Ureter (tissue), 1 donor: ENCODE measurements around the gene METTL25. TPM values are rescaled to one million over a fixed set of nuclear protein-coding genes. Genes with fewer than 3 reads are reported as not detected.

Experiments
- DNase-seq: peaks from one replicate; pipeline ENCODE4 v3.0.0-alpha.2; 2020; ENCODE audit warnings: low spot score
- total RNA-seq: library from RNA; stranded (reverse); gene quantifications from one replicate; pipeline ENCODE4 v1.2.4, GENCODE V29; 2023
- donor health status: DM: yes; HTN: yes; CAD: no.

METTL25 gene
- total RNA-seq, 1 donor from 2014 or later = 17.5 TPM

GRCh38 chr12:82400819-82401218, 42.5 kb downstream of the METTL25 start:
- DNase-seq = no peak

DNA sequence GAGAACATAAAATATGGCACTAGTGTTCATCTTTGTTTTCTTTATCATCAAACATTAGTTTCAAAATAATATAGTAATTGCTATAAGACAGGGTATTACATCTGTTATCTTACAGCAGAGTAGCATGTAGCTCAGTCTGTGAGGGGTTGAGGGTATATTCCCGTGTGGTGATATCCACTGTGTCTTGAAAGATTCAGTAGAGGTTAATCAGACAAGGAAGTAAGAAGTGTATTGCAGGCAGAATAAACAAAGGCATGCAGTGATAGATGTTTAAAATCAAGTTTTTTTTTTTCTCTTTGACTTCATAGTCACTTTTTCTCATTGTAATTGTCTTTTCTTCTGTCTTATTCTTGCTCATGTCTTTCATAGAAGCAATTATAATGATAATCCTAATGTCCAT, 48.3 kb downstream of the METTL25 start:
- DNase-seq = no peak

DNA sequence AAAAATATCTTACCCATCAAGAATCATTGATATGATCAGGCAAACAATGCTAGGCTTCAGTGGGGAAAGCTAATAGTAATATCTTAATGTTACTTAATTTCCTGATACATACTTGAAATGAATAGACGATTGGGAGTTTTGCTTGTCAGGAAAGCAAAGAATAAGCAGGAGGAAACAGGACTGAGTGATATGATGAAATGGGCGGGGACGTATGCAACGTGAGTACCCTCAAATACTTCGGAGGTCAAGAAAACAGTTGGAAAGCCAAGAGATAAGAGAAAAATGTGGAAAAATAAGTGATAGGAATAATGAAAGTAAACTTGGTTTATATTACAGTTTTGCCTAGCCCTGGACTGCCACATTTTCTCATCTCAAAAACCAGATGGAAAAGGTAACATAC, 49.2 kb downstream of the METTL25 start:
- DNase-seq = no peak

GRCh38 chr12:82408844-82409243, 50.5 kb downstream of the METTL25 start:
- DNase-seq = no peak

- no peak for DNase-seq
Measured at GRCh38 chr12:82411546-82412230, 53.4 kb downstream of the METTL25 start.

GRCh38 chr12:82412246-82412645, 53.9 kb downstream of the METTL25 start:
- DNase-seq = no peak

GRCh38 chr12:82414044-82414443, 55.7 kb downstream of the METTL25 start:
- no peak for DNase-seq

- DNase-seq = no peak
Measured at GRCh38 chr12:82414926-82415325, 56.6 kb downstream of the METTL25 start.

DNA sequence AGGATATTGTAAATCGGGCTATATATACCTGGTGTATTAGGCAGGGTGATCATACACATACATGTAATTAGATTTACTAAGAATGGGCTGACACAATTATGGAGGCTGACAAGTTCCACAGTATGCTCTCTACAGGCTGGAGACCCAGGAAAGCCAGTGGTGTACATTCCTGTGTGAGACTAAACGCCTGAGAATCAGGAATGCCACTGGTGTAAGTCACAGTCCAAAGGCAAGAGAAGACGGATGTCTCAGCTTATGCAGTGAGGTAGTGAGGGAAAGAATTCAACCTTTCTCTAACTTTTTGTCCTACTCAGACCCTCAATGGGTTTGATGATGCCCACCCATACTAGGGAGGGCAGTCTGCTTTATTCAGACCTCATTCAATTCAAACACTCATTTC, 57.1 kb downstream of the METTL25 start:
- DNase-seq = no peak

- no peak for DNase-seq
Measured at GRCh38 chr12:82425241-82425640, 66.9 kb downstream of the METTL25 start.

DNA sequence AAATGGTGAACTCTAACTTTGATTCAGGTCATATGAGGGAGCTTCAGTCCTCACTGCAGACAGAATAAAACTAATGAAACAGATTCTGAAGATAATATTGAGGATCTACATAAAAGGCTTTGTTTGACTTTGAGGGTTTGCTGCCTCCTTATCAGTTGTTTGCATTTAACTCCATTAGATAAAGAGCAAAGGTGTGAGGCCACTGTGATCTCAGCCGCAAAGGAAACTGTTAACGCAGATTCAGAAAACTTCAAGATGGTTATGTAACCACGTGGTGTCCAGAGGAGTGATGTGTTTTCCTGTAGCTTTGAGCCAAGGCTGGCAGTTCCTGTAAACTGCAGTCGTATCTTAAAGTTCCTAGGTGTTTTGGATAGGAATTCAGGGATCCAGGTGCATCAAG, 67.8 kb downstream of the METTL25 start:
- DNase-seq = no peak

GRCh38 chr12:82426586-82426985, 68.3 kb downstream of the METTL25 start:
- no peak for DNase-seq

DNA sequence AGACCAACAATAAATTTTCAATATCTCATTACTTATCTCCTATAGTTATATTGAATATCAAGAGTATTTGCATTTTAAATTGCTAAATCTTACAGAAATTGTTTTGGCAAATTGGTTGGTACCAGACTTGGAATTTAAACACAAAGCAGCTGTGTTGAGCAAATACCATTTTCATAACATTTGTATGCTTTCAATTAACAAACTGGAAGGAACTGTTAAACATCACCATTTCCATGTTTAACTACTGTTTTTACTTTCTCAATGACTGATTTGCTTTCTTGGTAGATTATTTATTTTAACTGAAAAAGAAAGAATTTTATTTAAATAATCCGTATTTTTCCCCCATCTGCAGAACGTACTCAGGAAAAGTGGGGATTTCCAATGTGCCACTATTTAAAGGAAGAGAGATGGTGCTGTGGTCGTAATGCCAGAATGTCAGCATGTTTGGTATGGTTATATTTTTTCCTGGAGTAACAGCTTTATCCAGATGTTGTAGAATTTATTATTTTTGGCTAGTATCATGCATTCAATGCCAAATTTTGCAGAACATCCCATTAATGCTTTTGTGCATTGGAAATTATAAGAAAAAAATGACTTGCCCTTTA, 72.3 kb downstream of the METTL25 start:
- DNase-seq = no peak

GRCh38 chr12:82434392-82434911, 76.1 kb downstream of the METTL25 start:
- DNase-seq = no peak

DNA sequence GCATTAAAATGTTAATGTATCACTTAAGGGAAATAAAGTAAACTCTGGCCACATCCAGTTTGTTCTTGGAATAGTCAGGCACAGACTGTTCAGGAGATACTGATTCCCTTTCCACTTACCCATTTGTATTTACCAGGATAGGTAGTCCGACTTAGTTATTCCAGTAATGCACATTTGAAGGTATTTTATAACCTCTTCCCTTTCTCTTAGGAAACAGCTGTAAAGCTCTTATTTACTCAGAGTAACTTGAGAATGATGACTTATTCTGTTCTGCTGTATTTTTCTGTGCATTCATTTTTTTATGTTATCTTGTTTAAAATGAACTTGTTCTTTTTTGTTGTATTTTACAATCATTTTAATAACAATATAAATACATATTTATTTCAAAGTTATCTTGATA, 78.0 kb downstream of the METTL25 start:
- DNase-seq = no peak

- DNase-seq = no peak
Measured at GRCh38 chr12:82437744-82438143, 79.4 kb downstream of the METTL25 start.

DNA sequence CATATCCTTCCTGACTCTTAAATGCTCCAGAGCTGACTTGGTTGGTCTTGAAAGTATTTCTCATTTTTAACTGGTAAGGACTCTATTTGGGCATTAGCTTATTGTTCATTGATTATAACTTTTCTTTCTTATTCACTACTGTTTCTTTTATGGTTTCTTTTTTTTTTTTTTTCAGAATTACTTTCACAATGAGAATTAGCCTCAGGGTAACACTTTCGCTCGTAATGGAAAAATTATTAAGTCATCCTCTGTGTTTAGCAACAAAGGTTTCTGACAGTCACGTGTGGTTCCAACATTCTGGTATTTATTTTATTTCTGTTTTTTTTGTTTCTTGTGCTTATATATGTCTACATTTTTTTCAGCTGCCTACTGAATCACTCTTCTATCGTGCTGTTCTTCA, 80.0 kb downstream of the METTL25 start:
- no peak for DNase-seq

DNA sequence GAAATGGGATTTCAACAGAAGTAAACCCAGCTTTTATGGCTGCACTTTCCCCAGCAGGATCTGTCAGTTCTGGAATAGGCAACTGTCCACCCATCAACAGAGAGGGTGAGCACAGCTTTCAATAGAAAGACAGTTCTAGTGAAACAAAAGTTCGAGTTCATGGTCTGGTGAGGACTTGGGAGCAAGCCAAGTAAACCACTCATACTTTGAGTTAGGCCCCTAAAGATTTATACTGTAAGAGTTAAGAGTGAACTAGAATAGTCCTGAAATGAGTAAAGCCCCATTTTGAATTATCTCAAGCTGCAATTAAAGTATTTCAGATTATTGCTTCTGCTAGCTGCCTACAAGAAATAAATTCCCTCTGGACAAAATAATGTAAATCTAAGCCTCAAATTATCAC, 82.6 kb downstream of the METTL25 start:
- no peak for DNase-seq

DNA sequence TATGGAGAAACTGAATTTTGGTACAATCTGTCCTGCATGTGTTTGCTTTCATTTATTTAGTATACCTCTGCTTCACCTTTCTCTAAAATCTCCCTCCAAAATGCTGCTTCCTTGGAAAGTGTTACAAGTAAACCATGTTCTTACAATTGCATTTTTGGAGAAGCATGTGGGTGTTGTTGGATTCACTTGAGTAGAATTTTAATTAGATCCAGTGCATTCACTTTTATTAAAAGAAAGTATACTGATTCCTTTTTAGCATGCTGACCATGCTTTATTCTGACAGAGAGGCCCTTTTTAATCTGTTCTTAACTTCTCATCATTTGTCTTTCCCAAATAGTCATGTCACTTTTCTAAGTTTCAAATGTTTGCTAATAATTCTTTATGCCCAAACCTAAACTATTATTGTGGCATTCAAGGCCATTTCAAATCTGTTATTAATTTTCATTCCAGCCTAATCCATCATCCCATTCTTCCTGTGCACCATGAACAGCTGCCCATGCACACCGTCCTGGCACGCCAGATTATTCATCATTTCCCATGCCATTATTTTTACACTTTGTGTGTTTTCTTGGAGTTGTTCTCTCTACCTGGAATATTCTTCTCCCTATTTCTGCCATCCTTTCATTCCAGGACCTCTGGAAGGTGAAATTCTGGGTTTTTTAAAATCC, 90.7 kb downstream of the METTL25 start:
- DNase-seq = no peak

GRCh38 chr12:82456633-82457032, 98.3 kb downstream of the METTL25 start:
- no peak for DNase-seq

DNA sequence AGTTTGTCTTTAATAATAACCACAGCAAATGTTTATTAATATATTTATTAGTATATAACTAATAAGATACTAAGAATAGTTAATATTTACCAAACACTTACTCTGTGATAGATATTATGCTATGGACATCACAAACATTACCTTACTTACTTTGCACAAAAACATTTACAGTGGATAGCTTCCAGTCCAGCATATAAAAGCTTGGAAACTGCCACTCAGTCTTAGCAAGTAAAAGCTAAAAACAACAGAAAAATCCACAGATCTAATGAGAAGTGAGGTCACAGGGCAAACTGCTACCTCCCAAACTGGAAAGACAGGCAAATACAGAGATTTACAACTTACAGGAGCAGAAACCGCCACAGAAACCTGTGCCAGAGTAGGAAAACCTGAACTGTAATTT, 99.8 kb downstream of the METTL25 start:
- no peak for DNase-seq

DNA sequence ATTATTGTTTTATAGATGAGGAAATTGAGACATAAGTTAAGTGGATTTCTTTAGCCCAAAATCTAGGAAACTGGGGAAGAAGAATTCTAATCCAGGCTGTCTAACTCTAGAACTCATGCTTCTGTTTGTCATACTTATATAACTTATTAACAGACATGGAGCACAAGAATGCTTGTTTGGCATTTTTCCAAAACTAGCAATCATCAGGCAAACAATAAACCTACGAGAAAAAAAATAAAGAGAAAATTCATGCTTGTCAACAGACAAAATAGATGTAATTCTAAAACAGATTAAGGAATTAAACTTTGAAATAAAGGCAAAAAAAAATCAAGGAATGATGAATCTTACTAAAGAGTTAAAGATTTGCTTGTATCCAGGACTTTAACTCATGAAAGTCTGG, 103.1 kb downstream of the METTL25 start:
- no peak for DNase-seq

DNA sequence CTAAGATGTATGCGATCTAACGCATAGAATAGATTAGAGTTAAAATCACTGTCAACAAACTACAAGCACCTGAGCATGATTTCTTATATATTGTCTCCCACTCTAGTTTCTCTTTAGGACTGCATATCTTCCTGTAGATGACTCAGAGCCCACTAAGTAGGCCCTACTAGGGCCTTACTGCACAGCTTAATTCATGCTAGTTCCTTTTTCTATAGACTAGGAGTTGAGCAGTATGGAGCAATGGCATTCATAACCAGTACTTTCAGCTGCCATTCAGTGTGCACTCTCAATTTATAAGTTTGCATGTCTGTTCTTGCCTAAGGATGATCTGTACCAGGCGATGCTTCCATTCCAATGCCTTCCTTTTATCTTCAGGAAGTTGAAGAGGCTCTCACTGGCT, 103.5 kb downstream of the METTL25 start:
- DNase-seq = no peak
